HUES48 (cell line): Measurements from ENCODE around the gene CLMN.

Experiments used
- H3K27ac ChIP-seq: one replicate; pipeline ENCODE4 v1.7.0; 2013; ENCODE audit warnings: low read depth, low read length, inconsistent platforms
- H3K27me3 ChIP-seq: 2 replicates; pipeline ENCODE4 v1.6.1; 2013; ENCODE audit warnings: mild to moderate bottlenecking, low read length; ENCODE audit not compliant: control insufficient read depth, insufficient read depth
- H3K36me3 ChIP-seq: 2 replicates; pipeline ENCODE4 v1.6.1; 2013; ENCODE audit warnings: low read length; ENCODE audit not compliant: control insufficient read depth, insufficient read depth
- H3K4me1 ChIP-seq: 2 replicates; pipeline ENCODE4 v1.6.1; 2013; ENCODE audit warnings: mild to moderate bottlenecking, low read length; ENCODE audit not compliant: control insufficient read depth, insufficient read depth
- H3K4me3 ChIP-seq: 2 replicates; pipeline ENCODE4 v1.5.1; 2013; ENCODE audit warnings: mild to moderate bottlenecking, low read depth, low read length
- H3K9ac ChIP-seq: 2 replicates; pipeline ENCODE4 v1.6.1; 2013; ENCODE audit warnings: mild to moderate bottlenecking, low read depth, low read length, moderate library complexity
- H3K9me3 ChIP-seq: 2 replicates; pipeline ENCODE4 v1.6.1; 2013; ENCODE audit warnings: low read length; ENCODE audit not compliant: control insufficient read depth, insufficient read depth

Gene CLMN

GRCh38 chr14:95258156-95258555 is 61.6 kb downstream of the CLMN start:
- Histone ChIP-seq H3K27ac (no peak overlapping the region), H3K4me1 (peaks cover 40% of the 10 kb centered on the region), H3K9ac (no peak overlapping the region), H3K36me3 (no peaks in the 10 kb centered on the region), H3K27me3 (no peaks in the 10 kb centered on the region), H3K4me3 (no peak overlapping the region), H3K9me3 (no peaks in the 10 kb centered on the region)

GRCh38 chr14:95257521-95257920 is 62.2 kb downstream of the CLMN start:
- Histone ChIP-seq H3K27ac (no peak overlapping the region), H3K4me1 (peaks cover 40% of the 10 kb centered on the region), H3K27me3 (no peaks in the 10 kb centered on the region), H3K9ac (no peak overlapping the region), H3K9me3 (no peaks in the 10 kb centered on the region), H3K4me3 (no peak overlapping the region), H3K36me3 (no peaks in the 10 kb centered on the region)

- no peak overlapping the region for H3K27ac ChIP-seq
- no peak overlapping the region for H3K9ac ChIP-seq
- H3K36me3 ChIP-seq: no peaks in the 10 kb centered on the region
- H3K27me3 ChIP-seq: no peaks in the 10 kb centered on the region
- H3K4me1 ChIP-seq: peaks cover 40% of the 10 kb centered on the region
- H3K4me3 ChIP-seq: no peak overlapping the region
- no peaks in the 10 kb centered on the region for H3K9me3 ChIP-seq
Measured at GRCh38 chr14:95256776-95257060, 63.0 kb downstream of the CLMN start.

- Histone ChIP-seq H3K4me1 (peaks cover 40% of the 10 kb centered on the region), H3K27ac (peak overlapping the region; percentile 8), H3K9me3 (no peaks in the 10 kb centered on the region), H3K36me3 (no peaks in the 10 kb centered on the region), H3K4me3 (no peak overlapping the region), H3K9ac (no peak overlapping the region), H3K27me3 (no peaks in the 10 kb centered on the region)
Measured at GRCh38 chr14:95256002-95256775, 63.5 kb downstream of the CLMN start.

GRCh38 chr14:95255487-95255886 is 64.2 kb downstream of the CLMN start:
- peak overlapping the region; percentile 65 for H3K27ac ChIP-seq
- H3K36me3 ChIP-seq: no peaks in the 10 kb centered on the region
- H3K9me3 ChIP-seq: no peaks in the 10 kb centered on the region
- H3K4me3 ChIP-seq: peak overlapping the region; percentile 31; the same call in 1 of the 2 replicates
- H3K27me3 ChIP-seq: no peaks in the 10 kb centered on the region
- no peak overlapping the region for H3K9ac ChIP-seq
- peaks cover 40% of the 10 kb centered on the region for H3K4me1 ChIP-seq

GRCh38 chr14:95255013-95255412 is 64.7 kb downstream of the CLMN start:
- no peaks in the 10 kb centered on the region for H3K27me3 ChIP-seq
- H3K9me3 ChIP-seq: no peaks in the 10 kb centered on the region
- H3K27ac ChIP-seq: peak overlapping the region; percentile 65
- H3K4me3 ChIP-seq: peak overlapping the region; percentile 31; the same call in 1 of the 2 replicates
- no peaks in the 10 kb centered on the region for H3K36me3 ChIP-seq
- H3K4me1 ChIP-seq: peaks cover 40% of the 10 kb centered on the region
- H3K9ac ChIP-seq: no peak overlapping the region

GRCh38 chr14:95254288-95254687 is 65.4 kb downstream of the CLMN start:
- no peaks in the 10 kb centered on the region for H3K9me3 ChIP-seq
- no peaks in the 10 kb centered on the region for H3K36me3 ChIP-seq
- H3K4me3 ChIP-seq: no peak overlapping the region
- no peaks in the 10 kb centered on the region for H3K27me3 ChIP-seq
- H3K27ac ChIP-seq: no peak overlapping the region
- peaks cover 36% of the 10 kb centered on the region for H3K4me1 ChIP-seq
- no peak overlapping the region for H3K9ac ChIP-seq

GRCh38 chr14:95253039-95253630 is 66.6 kb downstream of the CLMN start:
- H3K27ac ChIP-seq: no peak overlapping the region
- no peaks in the 10 kb centered on the region for H3K9me3 ChIP-seq
- no peaks in the 10 kb centered on the region for H3K36me3 ChIP-seq
- no peak overlapping the region for H3K9ac ChIP-seq
- H3K27me3 ChIP-seq: no peaks in the 10 kb centered on the region
- no peak overlapping the region for H3K4me3 ChIP-seq
- H3K4me1 ChIP-seq: peaks cover 39% of the 10 kb centered on the region

GRCh38 chr14:95252219-95252618 is 67.5 kb downstream of the CLMN start:
- Histone ChIP-seq H3K9ac (no peak overlapping the region), H3K9me3 (no peaks in the 10 kb centered on the region), H3K27me3 (no peaks in the 10 kb centered on the region), H3K4me1 (peaks cover 35% of the 10 kb centered on the region), H3K36me3 (no peaks in the 10 kb centered on the region), H3K27ac (no peak overlapping the region), H3K4me3 (no peak overlapping the region)

- Histone ChIP-seq H3K27ac (no peak overlapping the region), H3K27me3 (no peaks in the 10 kb centered on the region), H3K4me1 (peaks cover 22% of the 10 kb centered on the region), H3K36me3 (no peaks in the 10 kb centered on the region), H3K4me3 (no peak overlapping the region), H3K9ac (no peak overlapping the region), H3K9me3 (no peaks in the 10 kb centered on the region)
Measured at GRCh38 chr14:95250936-95251335, 68.8 kb downstream of the CLMN start.

- peaks cover 17% of the 10 kb centered on the region for H3K4me1 ChIP-seq
- no peak overlapping the region for H3K4me3 ChIP-seq
- no peak overlapping the region for H3K9ac ChIP-seq
Measured at GRCh38 chr14:95250140-95250769, 69.5 kb downstream of the CLMN start.

More at GRCh38 chr14:95250140-95250769, 69.5 kb downstream of the CLMN start:
- no peak overlapping the region for H3K27ac ChIP-seq
- H3K9me3 ChIP-seq: no peaks in the 10 kb centered on the region
- H3K36me3 ChIP-seq: no peaks in the 10 kb centered on the region
- no peaks in the 10 kb centered on the region for H3K27me3 ChIP-seq
